ENCODE data around the gene MDC1. TPM values are rescaled to one million over a fixed set of nuclear protein-coding genes. Genes with fewer than 3 reads are reported as not detected.

The MDC1 gene
- polyA plus RNA-seq, 1 donor from 2014 or later = 8.1 TPM

GRCh38 chr6:30709101-30709868 lies 7.8 kb downstream of the MDC1 start:
- no peak overlapping the region for H3K4me3 ChIP-seq (ENCODE audit: low read length)
- no peaks in the 10 kb centered on the region for H3F3A ChIP-seq (ENCODE audit: insufficient read depth, low read length, poor library complexity, severe bottlenecking)
- no peaks in the 10 kb centered on the region for H3K27me3 ChIP-seq (ENCODE audit: insufficient read depth, low read depth, low read length)
- peaks cover 7% of the 10 kb centered on the region for H3K36me3 ChIP-seq (ENCODE audit: insufficient read depth, low read length)
- no peaks in the 10 kb centered on the region for H3K79me2 ChIP-seq (replicated peaks; ENCODE audit: insufficient read depth, low read length)
- no peak for TF ChIP-seq RAD21 (conservative IDR thresholded peaks at IDR 0.05)
- no peak for TF ChIP-seq EP300 (conservative IDR thresholded peaks at IDR 0.05; ENCODE audit: poor library complexity, severe bottlenecking)
- TF ChIP-seq TAF1 (IDR thresholded peaks at IDR 0.05; ENCODE audit: low read depth) = no peak
- TF ChIP-seq MXI1 (conservative IDR thresholded peaks at IDR 0.05; ENCODE audit: poor library complexity, severe bottlenecking) = no peak
- no peak for TF ChIP-seq POLR2AphosphoS5 (IDR thresholded peaks at IDR 0.05)
- no peak for TF ChIP-seq REST (IDR thresholded peaks at IDR 0.05; ENCODE audit: borderline replicate concordance)
- TF ChIP-seq, protein P1, sequence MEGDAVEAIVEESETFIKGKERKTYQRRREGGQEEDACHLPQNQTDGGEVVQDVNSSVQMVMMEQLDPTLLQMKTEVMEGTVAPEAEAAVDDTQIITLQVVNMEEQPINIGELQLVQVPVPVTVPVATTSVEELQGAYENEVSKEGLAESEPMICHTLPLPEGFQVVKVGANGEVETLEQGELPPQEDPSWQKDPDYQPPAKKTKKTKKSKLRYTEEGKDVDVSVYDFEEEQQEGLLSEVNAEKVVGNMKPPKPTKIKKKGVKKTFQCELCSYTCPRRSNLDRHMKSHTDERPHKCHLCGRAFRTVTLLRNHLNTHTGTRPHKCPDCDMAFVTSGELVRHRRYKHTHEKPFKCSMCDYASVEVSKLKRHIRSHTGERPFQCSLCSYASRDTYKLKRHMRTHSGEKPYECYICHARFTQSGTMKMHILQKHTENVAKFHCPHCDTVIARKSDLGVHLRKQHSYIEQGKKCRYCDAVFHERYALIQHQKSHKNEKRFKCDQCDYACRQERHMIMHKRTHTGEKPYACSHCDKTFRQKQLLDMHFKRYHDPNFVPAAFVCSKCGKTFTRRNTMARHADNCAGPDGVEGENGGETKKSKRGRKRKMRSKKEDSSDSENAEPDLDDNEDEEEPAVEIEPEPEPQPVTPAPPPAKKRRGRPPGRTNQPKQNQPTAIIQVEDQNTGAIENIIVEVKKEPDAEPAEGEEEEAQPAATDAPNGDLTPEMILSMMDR (IDR thresholded peaks at IDR 0.05; ENCODE audit: poor library complexity, severe bottlenecking) = no peak
- H3K9me3 ChIP-seq (ENCODE audit: low read length) = no peaks in the 10 kb centered on the region
- no peaks in the 10 kb centered on the region for H3K9me2 ChIP-seq (ENCODE audit: insufficient read depth, low read length)
- H2AFZ ChIP-seq (ENCODE audit: low read depth, low read length) = no peak overlapping the region
- no peak overlapping the region for H3K4me2 ChIP-seq (ENCODE audit: low read length)
- no peak overlapping the region for H3K27ac ChIP-seq (ENCODE audit: low read length)
- no peaks in the 10 kb centered on the region for H4K20me1 ChIP-seq (ENCODE audit: insufficient read depth)
- H3K9ac ChIP-seq (ENCODE audit: low read length) = no peak overlapping the region

DNA sequence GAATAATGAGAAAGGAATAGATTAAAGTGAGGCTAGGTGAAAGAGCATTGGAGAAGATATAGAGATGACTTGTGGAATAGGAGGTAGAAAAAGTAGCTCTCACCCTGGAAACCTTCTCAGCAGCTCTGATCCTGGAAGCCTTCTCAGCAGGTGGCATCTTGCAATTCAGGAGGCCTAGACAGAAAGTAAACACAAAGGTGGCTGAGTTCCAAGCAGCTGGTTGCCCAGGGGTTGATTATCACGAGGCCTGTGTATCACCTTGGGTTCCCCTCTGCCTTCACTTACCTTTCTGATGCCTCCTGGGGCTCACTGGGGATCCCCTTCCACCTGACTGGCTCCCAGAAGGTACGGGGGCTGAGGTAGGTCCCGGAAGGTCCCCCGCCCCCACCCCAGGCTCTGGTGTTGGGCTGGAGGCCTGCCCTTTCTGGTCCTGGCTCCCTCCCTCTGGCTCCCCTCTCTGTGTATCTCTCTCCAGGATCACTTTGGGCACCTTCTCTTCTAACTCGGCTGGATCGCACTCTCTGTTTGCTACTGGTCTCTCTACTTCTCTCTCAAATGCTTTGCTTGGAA lies 9.7 kb downstream of the MDC1 start:
- H3K9me2 ChIP-seq (ENCODE audit: insufficient read depth, low read length) = no peaks in the 10 kb centered on the region
- no peak overlapping the region for H3K4me2 ChIP-seq (ENCODE audit: low read length)
- H3K9me3 ChIP-seq (ENCODE audit: low read length) = no peaks in the 10 kb centered on the region
- H3K9ac ChIP-seq (ENCODE audit: low read length) = no peak overlapping the region
- no peaks in the 10 kb centered on the region for H3K27me3 ChIP-seq (ENCODE audit: insufficient read depth, low read depth, low read length)
- H2AFZ ChIP-seq (ENCODE audit: low read depth, low read length) = no peak overlapping the region
- TF ChIP-seq, protein P1 (IDR thresholded peaks at IDR 0.05; ENCODE audit: poor library complexity, severe bottlenecking) = no peak
- TF ChIP-seq EZH2 (IDR thresholded peaks at IDR 0.05; ENCODE audit: borderline replicate concordance, insufficient read depth, low read length, poor library complexity, severe bottlenecking) (no peak), RAD21 (conservative IDR thresholded peaks at IDR 0.05) (no peak), SMC3 (conservative IDR thresholded peaks at IDR 0.05; ENCODE audit: poor library complexity) (no peak), TAF1 (IDR thresholded peaks at IDR 0.05; ENCODE audit: low read depth) (no peak), POLR2AphosphoS5 (IDR thresholded peaks at IDR 0.05) (no peak), REST (IDR thresholded peaks at IDR 0.05; ENCODE audit: borderline replicate concordance) (no peak), MXI1 (conservative IDR thresholded peaks at IDR 0.05; ENCODE audit: poor library complexity, severe bottlenecking) (no peak), EP300 (conservative IDR thresholded peaks at IDR 0.05; ENCODE audit: poor library complexity, severe bottlenecking) (no peak)
- peaks cover 7% of the 10 kb centered on the region for H3K36me3 ChIP-seq (ENCODE audit: insufficient read depth, low read length)
- H4K20me1 ChIP-seq (ENCODE audit: insufficient read depth) = no peaks in the 10 kb centered on the region
- no peaks in the 10 kb centered on the region for H3F3A ChIP-seq (ENCODE audit: insufficient read depth, low read length, poor library complexity, severe bottlenecking)
- H3K4me3 ChIP-seq (ENCODE audit: low read length) = no peak overlapping the region
- H3K27ac ChIP-seq (ENCODE audit: low read length) = no peak overlapping the region
- no peaks in the 10 kb centered on the region for H3K79me2 ChIP-seq (replicated peaks; ENCODE audit: insufficient read depth, low read length)

All from neural cell (in vitro differentiated cells).